ENCODE results near the gene WSCD1.

The WSCD1 gene

GRCh38 chr17:6044261-6044660 is 25.9 kb upstream of the WSCD1 start:
- Histone ChIP-seq H3K27ac (ENCODE audit: low read length) (no peak overlapping the region), H3K4me1 (ENCODE audit: insufficient read depth, low read length) (peaks cover 2% of the 10 kb centered on the region; the same call in 1 of the 2 replicates), H3K4me3 (ENCODE audit: low read length) (no peak overlapping the region), H3K9ac (ENCODE audit: low read depth, low read length) (no peak overlapping the region), H3K36me3 (ENCODE audit: insufficient read depth, low read depth, low read length) (no peaks in the 10 kb centered on the region), H3K27me3 (ENCODE audit: insufficient read depth, low read length) (no peaks in the 10 kb centered on the region), H3K9me3 (ENCODE audit: insufficient read depth, low read depth, low read length) (no peaks in the 10 kb centered on the region)

- Histone ChIP-seq H3K4me3 (ENCODE audit: low read length) (no peak overlapping the region), H3K36me3 (ENCODE audit: insufficient read depth, low read depth, low read length) (no peaks in the 10 kb centered on the region), H3K9me3 (ENCODE audit: insufficient read depth, low read depth, low read length) (no peaks in the 10 kb centered on the region), H3K27ac (ENCODE audit: low read length) (no peak overlapping the region), H3K9ac (ENCODE audit: low read depth, low read length) (no peak overlapping the region), H3K4me1 (ENCODE audit: insufficient read depth, low read length) (peaks cover 2% of the 10 kb centered on the region; the same call in 1 of the 2 replicates), H3K27me3 (ENCODE audit: insufficient read depth, low read length) (no peaks in the 10 kb centered on the region)
Measured at GRCh38 chr17:6045621-6046357, 24.4 kb upstream of the WSCD1 start.

DNA sequence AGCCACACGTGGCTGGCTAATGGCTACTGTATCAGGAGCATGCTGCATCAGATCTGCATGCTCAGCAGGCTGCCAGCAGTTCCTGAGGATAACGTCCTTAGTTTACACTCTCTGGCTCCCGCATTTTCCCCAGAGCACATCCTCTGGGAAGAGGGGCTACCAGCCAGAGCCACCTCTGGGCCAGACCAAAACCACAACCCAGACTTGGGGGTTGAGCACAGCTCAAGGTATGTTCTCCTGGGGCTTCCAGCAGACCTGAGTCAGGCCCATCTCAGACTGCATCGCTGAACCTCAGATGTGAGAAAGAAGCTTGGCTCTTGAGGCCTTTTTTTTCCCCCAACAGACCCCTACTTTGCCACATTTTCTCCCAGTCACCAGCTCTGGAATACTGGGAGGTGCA is 23.7 kb upstream of the WSCD1 start:
- no peak overlapping the region for H3K27ac ChIP-seq (ENCODE audit: low read length)
- no peaks in the 10 kb centered on the region for H3K27me3 ChIP-seq (ENCODE audit: insufficient read depth, low read length)
- H3K9me3 ChIP-seq (ENCODE audit: insufficient read depth, low read depth, low read length): no peaks in the 10 kb centered on the region
- no peak overlapping the region for H3K9ac ChIP-seq (ENCODE audit: low read depth, low read length)
- peaks cover 2% of the 10 kb centered on the region; the same call in 1 of the 2 replicates for H3K4me1 ChIP-seq (ENCODE audit: insufficient read depth, low read length)
- H3K36me3 ChIP-seq (ENCODE audit: insufficient read depth, low read depth, low read length): no peaks in the 10 kb centered on the region
- H3K4me3 ChIP-seq (ENCODE audit: low read length): no peak overlapping the region

GRCh38 chr17:6046931-6047330 is 23.2 kb upstream of the WSCD1 start:
- no peak overlapping the region for H3K27ac ChIP-seq (ENCODE audit: low read length)
- no peaks in the 10 kb centered on the region for H3K27me3 ChIP-seq (ENCODE audit: insufficient read depth, low read length)
- H3K4me1 ChIP-seq (ENCODE audit: insufficient read depth, low read length): peaks cover 2% of the 10 kb centered on the region; the same call in 1 of the 2 replicates
- no peaks in the 10 kb centered on the region for H3K36me3 ChIP-seq (ENCODE audit: insufficient read depth, low read depth, low read length)
- H3K9me3 ChIP-seq (ENCODE audit: insufficient read depth, low read depth, low read length): no peaks in the 10 kb centered on the region
- no peak overlapping the region for H3K4me3 ChIP-seq (ENCODE audit: low read length)
- H3K9ac ChIP-seq (ENCODE audit: low read depth, low read length): no peak overlapping the region

- Histone ChIP-seq H3K36me3 (ENCODE audit: insufficient read depth, low read depth, low read length) (no peaks in the 10 kb centered on the region), H3K4me3 (ENCODE audit: low read length) (no peak overlapping the region), H3K27ac (ENCODE audit: low read length) (no peak overlapping the region), H3K9me3 (ENCODE audit: insufficient read depth, low read depth, low read length) (no peaks in the 10 kb centered on the region), H3K27me3 (ENCODE audit: insufficient read depth, low read length) (no peaks in the 10 kb centered on the region), H3K9ac (ENCODE audit: low read depth, low read length) (no peak overlapping the region), H3K4me1 (ENCODE audit: insufficient read depth, low read length) (peaks cover 2% of the 10 kb centered on the region; the same call in 1 of the 2 replicates)
Measured at GRCh38 chr17:6047966-6048365, 22.2 kb upstream of the WSCD1 start.

DNA sequence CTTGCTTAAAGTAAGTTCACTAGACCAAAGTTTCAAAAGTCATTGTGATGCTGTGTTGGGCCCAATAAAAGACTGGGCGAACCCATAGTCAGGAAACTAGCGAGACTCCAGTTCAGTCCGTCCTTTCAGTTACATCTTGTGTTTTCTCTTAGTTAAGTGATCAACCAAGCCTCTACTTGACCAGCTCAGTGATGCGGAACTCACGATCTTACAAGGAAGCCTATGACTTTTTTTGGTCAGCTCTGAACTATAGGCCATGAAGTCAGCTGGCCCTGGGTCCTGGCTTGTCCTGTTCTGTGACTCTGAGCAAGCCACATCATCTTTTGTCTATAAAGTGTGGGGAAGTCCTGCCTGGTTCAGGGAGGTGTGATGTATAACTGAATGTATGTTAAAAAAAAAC is 21.7 kb upstream of the WSCD1 start:
- Histone ChIP-seq H3K9ac (ENCODE audit: low read depth, low read length) (no peak overlapping the region), H3K4me3 (ENCODE audit: low read length) (no peak overlapping the region), H3K27me3 (ENCODE audit: insufficient read depth, low read length) (no peaks in the 10 kb centered on the region), H3K36me3 (ENCODE audit: insufficient read depth, low read depth, low read length) (no peaks in the 10 kb centered on the region), H3K9me3 (ENCODE audit: insufficient read depth, low read depth, low read length) (no peaks in the 10 kb centered on the region), H3K4me1 (ENCODE audit: insufficient read depth, low read length) (peaks cover 2% of the 10 kb centered on the region; the same call in 1 of the 2 replicates), H3K27ac (ENCODE audit: low read length) (no peak overlapping the region)

- Histone ChIP-seq H3K36me3 (ENCODE audit: insufficient read depth, low read depth, low read length) (no peaks in the 10 kb centered on the region), H3K27ac (ENCODE audit: low read length) (no peak overlapping the region), H3K4me3 (ENCODE audit: low read length) (no peak overlapping the region), H3K9me3 (ENCODE audit: insufficient read depth, low read depth, low read length) (no peaks in the 10 kb centered on the region), H3K27me3 (ENCODE audit: insufficient read depth, low read length) (no peaks in the 10 kb centered on the region), H3K4me1 (ENCODE audit: insufficient read depth, low read length) (no peaks in the 10 kb centered on the region; the same call in 1 of the 2 replicates), H3K9ac (ENCODE audit: low read depth, low read length) (no peak overlapping the region)
Measured at GRCh38 chr17:6052926-6053325, 17.3 kb upstream of the WSCD1 start.

GRCh38 chr17:6054372-6054771 is 15.8 kb upstream of the WSCD1 start:
- no peaks in the 10 kb centered on the region; the same call in 1 of the 2 replicates for H3K4me1 ChIP-seq (ENCODE audit: insufficient read depth, low read length)
- no peaks in the 10 kb centered on the region for H3K9me3 ChIP-seq (ENCODE audit: insufficient read depth, low read depth, low read length)

DNA sequence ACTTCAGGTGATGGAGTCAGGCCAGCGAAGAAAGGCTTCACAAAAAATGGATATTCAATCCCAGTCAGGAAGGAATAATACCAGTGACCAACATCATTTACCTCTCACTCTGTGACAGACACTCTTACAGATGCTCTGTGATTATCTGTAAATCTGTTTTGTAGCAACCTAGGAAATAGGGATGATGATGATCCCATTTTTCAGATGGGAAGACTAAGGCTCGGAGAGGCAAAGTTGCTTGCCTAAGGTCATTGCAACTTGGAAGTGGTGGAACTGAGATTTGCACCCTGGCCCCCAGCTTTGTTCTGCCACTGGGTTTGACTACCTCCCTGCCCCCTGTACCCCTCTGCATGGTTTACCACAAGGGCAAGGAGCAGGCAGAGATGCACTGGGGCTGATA is 14.1 kb upstream of the WSCD1 start:
- Histone ChIP-seq H3K4me3 (ENCODE audit: low read length) (no peak overlapping the region), H3K4me1 (ENCODE audit: insufficient read depth, low read length) (no peaks in the 10 kb centered on the region; the same call in 1 of the 2 replicates), H3K27ac (ENCODE audit: low read length) (no peak overlapping the region), H3K27me3 (ENCODE audit: insufficient read depth, low read length) (no peaks in the 10 kb centered on the region), H3K9ac (ENCODE audit: low read depth, low read length) (no peak overlapping the region), H3K36me3 (ENCODE audit: insufficient read depth, low read depth, low read length) (no peaks in the 10 kb centered on the region), H3K9me3 (ENCODE audit: insufficient read depth, low read depth, low read length) (no peaks in the 10 kb centered on the region)

More at GRCh38 chr17:6054372-6054771, 15.8 kb upstream of the WSCD1 start:
- no peaks in the 10 kb centered on the region for H3K27me3 ChIP-seq (ENCODE audit: insufficient read depth, low read length)
- no peaks in the 10 kb centered on the region for H3K36me3 ChIP-seq (ENCODE audit: insufficient read depth, low read depth, low read length)
- no peak overlapping the region for H3K27ac ChIP-seq (ENCODE audit: low read length)
- no peak overlapping the region for H3K4me3 ChIP-seq (ENCODE audit: low read length)
- H3K9ac ChIP-seq (ENCODE audit: low read depth, low read length): no peak overlapping the region

DNA sequence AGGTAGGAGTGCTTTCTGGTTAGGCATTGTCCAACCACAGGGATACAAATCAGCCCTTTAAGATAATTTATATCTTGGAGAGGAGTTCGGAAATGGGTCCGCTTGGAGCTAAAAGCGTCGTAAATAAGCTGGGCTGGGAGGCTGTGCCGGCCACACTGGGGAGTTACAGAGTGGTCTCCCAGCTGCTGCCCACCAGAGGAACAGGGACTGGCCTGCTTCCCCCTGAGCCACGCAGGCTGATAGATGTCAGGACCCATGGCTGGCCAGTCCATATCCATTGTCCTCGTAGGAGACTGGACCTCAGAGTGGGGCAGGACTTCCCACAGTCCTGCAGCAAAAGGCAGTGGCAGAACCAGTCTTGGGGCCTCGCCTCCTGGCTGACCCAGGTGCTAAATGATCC is 12.6 kb upstream of the WSCD1 start:
- H3K4me3 ChIP-seq (ENCODE audit: low read length): no peak overlapping the region
- H3K9me3 ChIP-seq (ENCODE audit: insufficient read depth, low read depth, low read length): no peaks in the 10 kb centered on the region
- no peaks in the 10 kb centered on the region for H3K36me3 ChIP-seq (ENCODE audit: insufficient read depth, low read depth, low read length)
- H3K27me3 ChIP-seq (ENCODE audit: insufficient read depth, low read length): no peaks in the 10 kb centered on the region
- no peak overlapping the region for H3K27ac ChIP-seq (ENCODE audit: low read length)
- no peaks in the 10 kb centered on the region; the same call in 1 of the 2 replicates for H3K4me1 ChIP-seq (ENCODE audit: insufficient read depth, low read length)
- no peak overlapping the region for H3K9ac ChIP-seq (ENCODE audit: low read depth, low read length)

GRCh38 chr17:6059406-6059805 is 10.8 kb upstream of the WSCD1 start:
- Histone ChIP-seq H3K4me1 (ENCODE audit: insufficient read depth, low read length) (no peaks in the 10 kb centered on the region), H3K36me3 (ENCODE audit: insufficient read depth, low read depth, low read length) (no peaks in the 10 kb centered on the region), H3K27me3 (ENCODE audit: insufficient read depth, low read length) (no peaks in the 10 kb centered on the region), H3K9ac (ENCODE audit: low read depth, low read length) (no peak overlapping the region), H3K4me3 (ENCODE audit: low read length) (no peak overlapping the region), H3K9me3 (ENCODE audit: insufficient read depth, low read depth, low read length) (no peaks in the 10 kb centered on the region), H3K27ac (ENCODE audit: low read length) (no peak overlapping the region)

DNA sequence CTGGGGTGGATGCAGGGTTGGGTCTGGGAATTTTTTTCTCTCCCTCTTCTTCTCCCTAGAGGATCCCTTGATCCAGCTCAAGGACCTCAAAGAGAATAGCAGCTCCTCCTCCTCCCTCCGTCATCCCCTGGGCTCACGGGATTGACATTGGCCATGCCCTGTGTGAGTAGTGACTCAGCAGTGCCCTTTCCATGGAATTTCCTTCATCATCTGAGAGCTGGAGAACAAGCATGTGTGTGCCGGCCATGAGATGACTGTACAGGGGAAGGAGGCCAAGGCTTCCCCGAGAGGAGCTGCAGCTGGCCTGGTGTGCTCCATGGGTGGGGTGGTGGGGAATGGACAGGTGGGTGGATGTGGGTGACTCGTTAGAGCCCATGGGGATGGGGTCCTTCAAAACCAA is 8.9 kb upstream of the WSCD1 start:
- no peak overlapping the region for H3K27ac ChIP-seq (ENCODE audit: low read length)
- H3K27me3 ChIP-seq (ENCODE audit: insufficient read depth, low read length): no peaks in the 10 kb centered on the region
- no peaks in the 10 kb centered on the region for H3K9me3 ChIP-seq (ENCODE audit: insufficient read depth, low read depth, low read length)
- no peaks in the 10 kb centered on the region for H3K4me1 ChIP-seq (ENCODE audit: insufficient read depth, low read length)
- no peaks in the 10 kb centered on the region for H3K36me3 ChIP-seq (ENCODE audit: insufficient read depth, low read depth, low read length)
- no peak overlapping the region for H3K4me3 ChIP-seq (ENCODE audit: low read length)
- no peak overlapping the region for H3K9ac ChIP-seq (ENCODE audit: low read depth, low read length)
